ENCODE results near the gene GTF2H3.

GTF2H3 gene

GRCh38 chr12:123676616-123677320 is 43.1 kb downstream of the GTF2H3 start:
- Histone ChIP-seq H3K9me3 (ENCODE audit: control insufficient read depth, insufficient read depth, low read depth, low read length) (no peaks in the 10 kb centered on the region), H3K9ac (ENCODE audit: low read length) (no peak overlapping the region), H3K27ac (ENCODE audit: low read depth, low read length) (no peak overlapping the region), H3K27me3 (ENCODE audit: control insufficient read depth, insufficient read depth, low read length) (no peaks in the 10 kb centered on the region), H3K4me3 (ENCODE audit: low read depth, low read length) (no peak overlapping the region), H3K4me1 (ENCODE audit: control insufficient read depth, insufficient read depth, low read length) (peaks cover 2% of the 10 kb centered on the region; the same call in 1 of the 2 replicates), H3K36me3 (ENCODE audit: control insufficient read depth, insufficient read depth, low read length) (peaks cover 17% of the 10 kb centered on the region)

- Histone ChIP-seq H3K9me3 (ENCODE audit: control insufficient read depth, insufficient read depth, low read depth, low read length) (no peaks in the 10 kb centered on the region), H3K27me3 (ENCODE audit: control insufficient read depth, insufficient read depth, low read length) (no peaks in the 10 kb centered on the region), H3K4me3 (ENCODE audit: low read depth, low read length) (no peak overlapping the region), H3K36me3 (ENCODE audit: control insufficient read depth, insufficient read depth, low read length) (peaks cover 20% of the 10 kb centered on the region), H3K9ac (ENCODE audit: low read length) (no peak overlapping the region), H3K4me1 (ENCODE audit: control insufficient read depth, insufficient read depth, low read length) (no peaks in the 10 kb centered on the region), H3K27ac (ENCODE audit: low read depth, low read length) (no peak overlapping the region)
Measured at GRCh38 chr12:123678981-123679380, 45.4 kb downstream of the GTF2H3 start.

GRCh38 chr12:123681605-123682004 is 48.0 kb downstream of the GTF2H3 start:
- Histone ChIP-seq H3K4me3 (ENCODE audit: low read depth, low read length) (no peak overlapping the region), H3K36me3 (ENCODE audit: control insufficient read depth, insufficient read depth, low read length) (peaks cover 14% of the 10 kb centered on the region), H3K4me1 (ENCODE audit: control insufficient read depth, insufficient read depth, low read length) (no peaks in the 10 kb centered on the region), H3K9me3 (ENCODE audit: control insufficient read depth, insufficient read depth, low read depth, low read length) (no peaks in the 10 kb centered on the region), H3K9ac (ENCODE audit: low read length) (no peak overlapping the region), H3K27ac (ENCODE audit: low read depth, low read length) (no peak overlapping the region), H3K27me3 (ENCODE audit: control insufficient read depth, insufficient read depth, low read length) (no peaks in the 10 kb centered on the region)

GRCh38 chr12:123683964-123684363 is 50.3 kb downstream of the GTF2H3 start:
- Histone ChIP-seq H3K27me3 (ENCODE audit: control insufficient read depth, insufficient read depth, low read length) (no peaks in the 10 kb centered on the region), H3K36me3 (ENCODE audit: control insufficient read depth, insufficient read depth, low read length) (peaks cover 15% of the 10 kb centered on the region), H3K9ac (ENCODE audit: low read length) (no peak overlapping the region), H3K9me3 (ENCODE audit: control insufficient read depth, insufficient read depth, low read depth, low read length) (no peaks in the 10 kb centered on the region), H3K4me3 (ENCODE audit: low read depth, low read length) (no peak overlapping the region), H3K4me1 (ENCODE audit: control insufficient read depth, insufficient read depth, low read length) (no peaks in the 10 kb centered on the region), H3K27ac (ENCODE audit: low read depth, low read length) (no peak overlapping the region)

GRCh38 chr12:123686636-123687190 is 53.1 kb downstream of the GTF2H3 start:
- Histone ChIP-seq H3K27ac (ENCODE audit: low read depth, low read length) (no peak overlapping the region), H3K27me3 (ENCODE audit: control insufficient read depth, insufficient read depth, low read length) (no peaks in the 10 kb centered on the region), H3K4me3 (ENCODE audit: low read depth, low read length) (no peak overlapping the region), H3K9me3 (ENCODE audit: control insufficient read depth, insufficient read depth, low read depth, low read length) (no peaks in the 10 kb centered on the region), H3K4me1 (ENCODE audit: control insufficient read depth, insufficient read depth, low read length) (no peaks in the 10 kb centered on the region), H3K9ac (ENCODE audit: low read length) (no peak overlapping the region), H3K36me3 (ENCODE audit: control insufficient read depth, insufficient read depth, low read length) (peaks cover 10% of the 10 kb centered on the region)

GRCh38 chr12:123690191-123690840 is 56.7 kb downstream of the GTF2H3 start:
- H3K4me1 ChIP-seq (ENCODE audit: control insufficient read depth, insufficient read depth, low read length), result no peaks in the 10 kb centered on the region
- peaks cover 11% of the 10 kb centered on the region for H3K36me3 ChIP-seq (ENCODE audit: control insufficient read depth, insufficient read depth, low read length)
- H3K9me3 ChIP-seq (ENCODE audit: control insufficient read depth, insufficient read depth, low read depth, low read length), result no peaks in the 10 kb centered on the region
- H3K4me3 ChIP-seq (ENCODE audit: low read depth, low read length), result no peak overlapping the region
- H3K9ac ChIP-seq (ENCODE audit: low read length), result no peak overlapping the region
- no peak overlapping the region for H3K27ac ChIP-seq (ENCODE audit: low read depth, low read length)
- no peaks in the 10 kb centered on the region for H3K27me3 ChIP-seq (ENCODE audit: control insufficient read depth, insufficient read depth, low read length)

GRCh38 chr12:123696207-123696606 is 62.6 kb downstream of the GTF2H3 start:
- no peaks in the 10 kb centered on the region for H3K27me3 ChIP-seq (ENCODE audit: control insufficient read depth, insufficient read depth, low read length)
- no peak overlapping the region for H3K27ac ChIP-seq (ENCODE audit: low read depth, low read length)
- no peaks in the 10 kb centered on the region for H3K9me3 ChIP-seq (ENCODE audit: control insufficient read depth, insufficient read depth, low read depth, low read length)
- no peaks in the 10 kb centered on the region for H3K4me1 ChIP-seq (ENCODE audit: control insufficient read depth, insufficient read depth, low read length)
- H3K36me3 ChIP-seq (ENCODE audit: control insufficient read depth, insufficient read depth, low read length), result peaks cover 15% of the 10 kb centered on the region
- H3K4me3 ChIP-seq (ENCODE audit: low read depth, low read length), result no peak overlapping the region
- no peak overlapping the region for H3K9ac ChIP-seq (ENCODE audit: low read length)

- no peak overlapping the region for H3K27ac ChIP-seq (ENCODE audit: low read depth, low read length)
- peaks cover 15% of the 10 kb centered on the region for H3K36me3 ChIP-seq (ENCODE audit: control insufficient read depth, insufficient read depth, low read length)
- no peaks in the 10 kb centered on the region for H3K9me3 ChIP-seq (ENCODE audit: control insufficient read depth, insufficient read depth, low read depth, low read length)
- no peak overlapping the region for H3K4me3 ChIP-seq (ENCODE audit: low read depth, low read length)
- no peak overlapping the region for H3K9ac ChIP-seq (ENCODE audit: low read length)
- H3K27me3 ChIP-seq (ENCODE audit: control insufficient read depth, insufficient read depth, low read length), result no peaks in the 10 kb centered on the region
- no peaks in the 10 kb centered on the region for H3K4me1 ChIP-seq (ENCODE audit: control insufficient read depth, insufficient read depth, low read length)
Measured at GRCh38 chr12:123696646-123697045, 63.0 kb downstream of the GTF2H3 start.

GRCh38 chr12:123705935-123706334 is 72.3 kb downstream of the GTF2H3 start:
- H3K4me1 ChIP-seq (ENCODE audit: control insufficient read depth, insufficient read depth, low read length), result no peaks in the 10 kb centered on the region

GRCh38 chr12:123707466-123707865 is 73.8 kb downstream of the GTF2H3 start:
- H3K9ac ChIP-seq (ENCODE audit: low read length), result no peak overlapping the region
- no peaks in the 10 kb centered on the region for H3K9me3 ChIP-seq (ENCODE audit: control insufficient read depth, insufficient read depth, low read depth, low read length)
- H3K4me1 ChIP-seq (ENCODE audit: control insufficient read depth, insufficient read depth, low read length), result no peaks in the 10 kb centered on the region
- no peaks in the 10 kb centered on the region for H3K27me3 ChIP-seq (ENCODE audit: control insufficient read depth, insufficient read depth, low read length)
- no peak overlapping the region for H3K27ac ChIP-seq (ENCODE audit: low read depth, low read length)
- peaks cover 3% of the 10 kb centered on the region for H3K36me3 ChIP-seq (ENCODE audit: control insufficient read depth, insufficient read depth, low read length)
- H3K4me3 ChIP-seq (ENCODE audit: low read depth, low read length), result no peak overlapping the region

More at GRCh38 chr12:123705935-123706334, 72.3 kb downstream of the GTF2H3 start:
- no peaks in the 10 kb centered on the region for H3K9me3 ChIP-seq (ENCODE audit: control insufficient read depth, insufficient read depth, low read depth, low read length)
- H3K9ac ChIP-seq (ENCODE audit: low read length), result no peak overlapping the region
- H3K27ac ChIP-seq (ENCODE audit: low read depth, low read length), result no peak overlapping the region
- H3K36me3 ChIP-seq (ENCODE audit: control insufficient read depth, insufficient read depth, low read length), result peaks cover 5% of the 10 kb centered on the region
- no peak overlapping the region for H3K4me3 ChIP-seq (ENCODE audit: low read depth, low read length)
- H3K27me3 ChIP-seq (ENCODE audit: control insufficient read depth, insufficient read depth, low read length), result no peaks in the 10 kb centered on the region

Measured in HUES6 (cell line).